ENCODE results near the gene MAST2.
"Not testable (repeated sequence)": the region's sequence is repeated elsewhere in the genome, so short reads cannot be mapped to it uniquely, and the experiment has no call there.

The MAST2 gene

DNA sequence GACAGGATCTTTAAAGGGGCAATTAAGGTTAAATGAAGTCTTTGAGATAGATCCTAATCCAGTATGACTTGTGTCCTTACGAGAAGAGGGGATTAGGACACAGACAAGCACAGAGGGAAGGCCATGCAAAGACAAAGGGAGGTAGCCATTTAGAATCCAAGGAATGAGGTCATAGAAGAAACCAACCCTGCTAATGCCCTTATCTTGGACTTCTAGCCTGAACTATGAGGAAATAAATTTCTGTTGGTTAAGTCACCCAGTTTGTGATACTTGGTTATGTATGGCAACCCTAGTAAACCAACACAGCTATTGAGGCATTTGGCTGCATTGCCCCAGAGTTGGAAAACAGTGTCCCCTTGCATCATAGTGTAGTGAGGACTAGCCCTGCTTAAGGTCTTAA lies 121.3 kb downstream of the MAST2 start:
- H3K79me2 ChIP-seq (ENCODE audit: insufficient read depth, low read length), result no peaks in the 10 kb centered on the region
- H3K4me2 ChIP-seq (ENCODE audit: low read depth, low read length, poor library complexity, severe bottlenecking), result no peak overlapping the region
- no peaks in the 10 kb centered on the region for H3F3A ChIP-seq (ENCODE audit: low read depth)

DNA sequence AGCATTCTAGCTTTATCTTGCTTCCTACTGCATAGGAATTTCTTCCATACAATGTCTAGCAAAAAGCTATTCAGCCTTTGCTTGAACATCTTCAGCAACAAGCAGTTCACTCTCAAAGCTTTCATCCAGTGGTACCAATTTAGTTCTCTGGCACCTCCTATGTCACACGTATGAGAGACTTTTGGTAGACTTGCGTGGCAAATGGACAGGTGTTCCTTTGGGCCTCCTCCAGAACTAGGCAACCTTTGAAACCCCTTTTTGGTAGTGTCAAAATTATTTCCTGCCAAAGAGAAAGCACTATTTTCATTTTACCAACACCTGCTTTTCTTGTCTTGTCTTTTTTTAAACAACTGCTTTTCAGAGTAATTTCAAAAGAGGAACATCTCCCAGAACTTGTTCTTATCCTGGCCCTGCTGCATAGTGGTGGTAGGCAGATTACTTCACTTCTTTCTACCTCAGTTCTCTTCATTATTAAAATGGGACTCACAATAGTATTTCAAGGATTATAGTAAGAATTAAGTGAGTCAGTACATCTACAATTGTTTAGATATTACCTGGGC lies 122.4 kb downstream of the MAST2 start:
- H3K9me3 ChIP-seq (ENCODE audit: insufficient read depth, low read depth, low read length), result no peaks in the 10 kb centered on the region
- no peaks in the 10 kb centered on the region for H3K27me3 ChIP-seq (ENCODE audit: insufficient read depth, low read length, poor library complexity, severe bottlenecking)
- H2AFZ ChIP-seq (ENCODE audit: low read length), result no peak overlapping the region
- H3K9ac ChIP-seq (ENCODE audit: low read depth, low read length, poor library complexity, severe bottlenecking), result no peak overlapping the region
- no peaks in the 10 kb centered on the region for H4K20me1 ChIP-seq (ENCODE audit: insufficient read depth, low read length, poor library complexity, severe bottlenecking)
- no peaks in the 10 kb centered on the region for H3K9me2 ChIP-seq (replicated peaks; ENCODE audit: low read depth, low read length)
- H3F3A ChIP-seq (ENCODE audit: low read depth), result no peaks in the 10 kb centered on the region
- no peak overlapping the region for H3K4me3 ChIP-seq (ENCODE audit: low read length, poor library complexity, severe bottlenecking)
- TF ChIP-seq, protein P1, sequence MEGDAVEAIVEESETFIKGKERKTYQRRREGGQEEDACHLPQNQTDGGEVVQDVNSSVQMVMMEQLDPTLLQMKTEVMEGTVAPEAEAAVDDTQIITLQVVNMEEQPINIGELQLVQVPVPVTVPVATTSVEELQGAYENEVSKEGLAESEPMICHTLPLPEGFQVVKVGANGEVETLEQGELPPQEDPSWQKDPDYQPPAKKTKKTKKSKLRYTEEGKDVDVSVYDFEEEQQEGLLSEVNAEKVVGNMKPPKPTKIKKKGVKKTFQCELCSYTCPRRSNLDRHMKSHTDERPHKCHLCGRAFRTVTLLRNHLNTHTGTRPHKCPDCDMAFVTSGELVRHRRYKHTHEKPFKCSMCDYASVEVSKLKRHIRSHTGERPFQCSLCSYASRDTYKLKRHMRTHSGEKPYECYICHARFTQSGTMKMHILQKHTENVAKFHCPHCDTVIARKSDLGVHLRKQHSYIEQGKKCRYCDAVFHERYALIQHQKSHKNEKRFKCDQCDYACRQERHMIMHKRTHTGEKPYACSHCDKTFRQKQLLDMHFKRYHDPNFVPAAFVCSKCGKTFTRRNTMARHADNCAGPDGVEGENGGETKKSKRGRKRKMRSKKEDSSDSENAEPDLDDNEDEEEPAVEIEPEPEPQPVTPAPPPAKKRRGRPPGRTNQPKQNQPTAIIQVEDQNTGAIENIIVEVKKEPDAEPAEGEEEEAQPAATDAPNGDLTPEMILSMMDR (conservative IDR thresholded peaks at IDR 0.05; ENCODE audit: low read length), result no peak
- TF ChIP-seq EZH2phosphoT487 (IDR thresholded peaks at IDR 0.05; ENCODE audit: borderline replicate concordance), result no peak
- no peak overlapping the region for H3K4me2 ChIP-seq (ENCODE audit: low read depth, low read length, poor library complexity, severe bottlenecking)
- H3K4me1 ChIP-seq (ENCODE audit: insufficient read depth, low read length, poor library complexity, severe bottlenecking), result peaks cover 18% of the 10 kb centered on the region
- H3K36me3 ChIP-seq (ENCODE audit: insufficient read depth, low read length), result no peaks in the 10 kb centered on the region
- H3K79me2 ChIP-seq (ENCODE audit: insufficient read depth, low read length), result no peaks in the 10 kb centered on the region

More for the DNA sequence above, 121.3 kb downstream of the MAST2 start:
- Histone ChIP-seq H3K4me1 (ENCODE audit: insufficient read depth, low read length, poor library complexity, severe bottlenecking) (peaks cover 17% of the 10 kb centered on the region), H3K4me3 (ENCODE audit: low read length, poor library complexity, severe bottlenecking) (no peak overlapping the region), H3K27me3 (ENCODE audit: insufficient read depth, low read length, poor library complexity, severe bottlenecking) (no peaks in the 10 kb centered on the region), H3K36me3 (ENCODE audit: insufficient read depth, low read length) (no peaks in the 10 kb centered on the region), H4K20me1 (ENCODE audit: insufficient read depth, low read length, poor library complexity, severe bottlenecking) (no peaks in the 10 kb centered on the region), H3K9me2 (replicated peaks; ENCODE audit: low read depth, low read length) (no peaks in the 10 kb centered on the region), H3K9me3 (ENCODE audit: insufficient read depth, low read depth, low read length) (no peaks in the 10 kb centered on the region), H3K9ac (ENCODE audit: low read depth, low read length, poor library complexity, severe bottlenecking) (no peak overlapping the region), H2AFZ (ENCODE audit: low read length) (no peak overlapping the region)
- TF ChIP-seq EZH2phosphoT487 (IDR thresholded peaks at IDR 0.05; ENCODE audit: borderline replicate concordance), result no peak
- TF ChIP-seq, protein P1 (conservative IDR thresholded peaks at IDR 0.05; ENCODE audit: low read length), result no peak

DNA sequence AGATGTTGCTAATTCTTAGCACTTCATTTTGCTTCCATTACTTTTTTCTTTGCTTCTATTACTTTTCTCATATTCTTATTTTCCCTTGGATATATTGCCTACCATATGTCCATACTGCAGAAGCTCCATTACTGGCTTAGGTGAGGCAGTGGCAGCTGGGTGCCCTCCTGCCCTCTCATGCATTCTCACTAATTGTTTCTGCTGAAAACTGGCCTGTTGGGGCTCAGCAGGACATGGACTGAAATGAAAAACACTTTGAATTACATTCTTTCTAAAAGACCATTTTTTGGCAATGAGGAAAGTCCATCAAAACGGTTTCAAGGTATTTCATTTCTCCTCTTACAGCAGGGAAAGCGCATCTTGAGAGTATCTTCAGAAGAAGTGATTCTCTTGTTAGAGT lies 122.9 kb downstream of the MAST2 start:
- no peaks in the 10 kb centered on the region for H3K79me2 ChIP-seq (ENCODE audit: insufficient read depth, low read length)
- H3K9ac ChIP-seq (ENCODE audit: low read depth, low read length, poor library complexity, severe bottlenecking), result no peak overlapping the region
- TF ChIP-seq EZH2phosphoT487 (IDR thresholded peaks at IDR 0.05; ENCODE audit: borderline replicate concordance), result no peak
- TF ChIP-seq, protein P1 (conservative IDR thresholded peaks at IDR 0.05; ENCODE audit: low read length), result no peak
- H3K4me3 ChIP-seq (ENCODE audit: low read length, poor library complexity, severe bottlenecking), result no peak overlapping the region
- H3K27me3 ChIP-seq (ENCODE audit: insufficient read depth, low read length, poor library complexity, severe bottlenecking), result no peaks in the 10 kb centered on the region
- no peaks in the 10 kb centered on the region for H3K36me3 ChIP-seq (ENCODE audit: insufficient read depth, low read length)
- no peaks in the 10 kb centered on the region for H3F3A ChIP-seq (ENCODE audit: low read depth)
- no peaks in the 10 kb centered on the region for H4K20me1 ChIP-seq (ENCODE audit: insufficient read depth, low read length, poor library complexity, severe bottlenecking)
- H3K9me2 ChIP-seq (replicated peaks; ENCODE audit: low read depth, low read length), result no peaks in the 10 kb centered on the region
- peaks cover 21% of the 10 kb centered on the region for H3K4me1 ChIP-seq (ENCODE audit: insufficient read depth, low read length, poor library complexity, severe bottlenecking)
- H3K9me3 ChIP-seq (ENCODE audit: insufficient read depth, low read depth, low read length), result no peaks in the 10 kb centered on the region
- no peak overlapping the region for H3K4me2 ChIP-seq (ENCODE audit: low read depth, low read length, poor library complexity, severe bottlenecking)
- no peak overlapping the region for H2AFZ ChIP-seq (ENCODE audit: low read length)

DNA sequence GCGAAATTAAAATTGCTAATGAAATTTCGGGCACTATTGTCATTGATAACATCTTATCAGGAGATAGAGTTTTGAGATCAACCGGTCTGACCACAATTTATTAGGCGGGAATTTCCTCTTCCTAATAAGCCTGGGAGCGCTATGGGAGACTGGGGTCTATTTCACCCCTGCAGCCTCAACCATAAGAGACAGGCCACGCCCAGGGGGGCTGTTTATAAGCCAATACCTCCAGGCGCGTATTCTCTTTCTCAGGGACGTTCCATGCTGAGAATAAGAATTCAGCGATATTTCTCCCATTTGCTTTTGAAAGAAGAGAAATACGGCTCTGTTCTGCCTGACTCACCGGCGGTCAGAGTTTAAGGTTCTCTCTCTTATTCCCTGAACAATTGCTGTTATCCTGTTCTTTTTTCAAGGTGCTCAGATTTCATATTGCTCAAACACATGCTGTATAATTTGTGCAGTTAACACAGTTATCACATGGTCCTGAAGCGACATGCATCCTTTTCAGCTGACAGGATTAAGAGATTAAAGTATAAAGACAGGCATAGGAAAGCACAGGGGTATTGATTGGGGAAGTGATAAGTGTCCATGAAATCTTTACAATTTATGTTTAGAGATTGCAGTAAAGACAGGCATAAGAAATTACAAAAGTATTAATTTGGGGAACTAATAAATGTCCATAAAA lies 124.0 kb downstream of the MAST2 start:
- H3K9me2 ChIP-seq (replicated peaks; ENCODE audit: low read depth, low read length); H4K20me1 ChIP-seq (ENCODE audit: insufficient read depth, low read length, poor library complexity, severe bottlenecking); H3K79me2 ChIP-seq (ENCODE audit: insufficient read depth, low read length); H3K9me3 ChIP-seq (ENCODE audit: insufficient read depth, low read depth, low read length); H3K4me2 ChIP-seq (ENCODE audit: low read depth, low read length, poor library complexity, severe bottlenecking); H3K27me3 ChIP-seq (ENCODE audit: insufficient read depth, low read length, poor library complexity, severe bottlenecking); H3K4me3 ChIP-seq (ENCODE audit: low read length, poor library complexity, severe bottlenecking); H3F3A ChIP-seq (ENCODE audit: low read depth); H3K36me3 ChIP-seq (ENCODE audit: insufficient read depth, low read length); H2AFZ ChIP-seq (ENCODE audit: low read length); H3K9ac ChIP-seq (ENCODE audit: low read depth, low read length, poor library complexity, severe bottlenecking): not testable (repeated sequence)
- H3K4me1 ChIP-seq (ENCODE audit: insufficient read depth, low read length, poor library complexity, severe bottlenecking), result peaks cover 21% of the 10 kb centered on the region

Measured in Loucy (cell line).